ENCODE data around the gene CNTLN.
"Not testable (repeated sequence)": the region's sequence is repeated elsewhere in the genome, so short reads cannot be mapped to it uniquely, and the experiment has no call there.

Gene CNTLN

DNA sequence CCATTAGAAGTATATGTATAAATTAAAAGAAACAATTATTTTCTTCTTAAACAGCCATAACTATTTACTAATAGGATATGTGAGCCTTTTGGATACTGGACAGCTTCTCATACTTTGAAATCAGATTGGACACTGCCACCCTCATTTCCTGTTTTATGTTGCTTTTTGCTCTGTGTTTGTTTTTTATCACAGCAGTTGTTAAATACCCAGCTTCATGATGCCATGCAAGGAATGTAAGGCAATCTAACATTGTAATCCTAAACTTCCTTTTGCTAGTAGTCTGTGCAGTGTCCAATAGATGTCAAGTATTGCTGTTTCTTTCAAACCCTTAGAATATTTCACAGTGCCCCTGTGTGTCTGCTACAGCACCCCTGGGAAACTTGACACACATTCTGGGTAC lies 56.2 kb downstream of the CNTLN start:
- no peak for DNase-seq (ENCODE audit: low read depth)

- DNase-seq (ENCODE audit: low read depth), result no peak
Observed at GRCh38 chr9:17204611-17205152, 69.8 kb downstream of the CNTLN start.

- DNase-seq (ENCODE audit: low read depth), result no peak
Observed at GRCh38 chr9:17216011-17216410, 81.2 kb downstream of the CNTLN start.

DNA sequence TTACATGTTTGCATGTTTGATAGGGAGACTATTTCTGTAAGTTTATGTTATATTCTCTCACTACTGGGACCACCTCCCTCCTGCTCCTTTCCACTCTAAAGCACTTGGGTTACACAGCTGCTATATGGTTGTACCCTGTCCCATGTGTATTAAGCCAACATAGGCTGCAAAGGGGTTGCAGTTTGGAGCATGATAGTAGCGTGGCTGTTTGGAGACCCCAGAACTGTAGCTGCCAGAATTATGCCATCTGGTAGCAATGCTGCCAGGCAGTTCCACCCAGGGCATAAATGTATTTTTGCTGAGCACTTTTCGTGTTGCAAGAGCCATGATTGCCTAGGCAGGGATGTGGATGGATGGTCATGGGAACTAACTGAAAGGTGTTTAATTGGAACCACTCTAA lies 81.8 kb downstream of the CNTLN start:
- DNase-seq (ENCODE audit: low read depth), result no peak

- no peak for DNase-seq (ENCODE audit: low read depth)
Observed at GRCh38 chr9:17217272-17217671, 82.4 kb downstream of the CNTLN start.

DNA sequence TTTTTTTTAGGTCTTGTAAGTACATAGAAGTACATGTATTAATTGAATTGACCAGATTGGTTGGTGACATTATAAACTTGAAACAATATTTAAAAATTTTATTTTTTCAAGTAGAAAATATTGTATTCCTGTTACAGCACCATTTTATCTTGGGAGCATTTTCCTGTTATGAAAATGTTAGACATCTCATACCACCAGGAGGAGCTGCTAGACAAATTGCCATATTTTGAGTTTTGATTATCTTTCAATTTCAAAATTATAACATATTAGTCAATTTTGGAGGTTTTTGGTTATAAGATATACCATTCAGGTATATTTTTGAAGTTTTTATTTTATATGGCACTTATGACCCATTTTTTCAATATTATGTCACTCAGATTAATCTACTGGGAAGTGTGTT lies 84.4 kb downstream of the CNTLN start:
- DNase-seq (ENCODE audit: low read depth), result no peak

DNA sequence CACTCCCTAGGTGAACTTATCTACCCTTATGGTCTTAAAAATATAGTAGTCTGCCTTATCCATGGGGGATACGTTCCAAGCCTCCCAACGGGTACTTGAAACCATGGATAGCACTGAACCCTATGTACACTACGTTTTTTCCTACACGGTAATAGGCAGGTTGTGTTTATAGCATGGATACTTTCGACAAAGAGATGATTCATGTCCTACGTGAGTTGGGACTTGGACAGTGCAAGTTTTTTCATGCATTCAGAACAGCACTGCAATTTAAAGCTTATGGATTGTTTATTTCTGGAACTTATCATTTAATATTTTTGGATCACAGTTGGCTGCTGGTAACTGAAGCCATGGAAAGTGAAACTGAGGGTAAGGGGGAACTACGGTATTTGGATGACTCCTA lies 88.1 kb downstream of the CNTLN start:
- DNase-seq (ENCODE audit: low read depth), result no peak

- DNase-seq (ENCODE audit: low read depth), result no peak
Observed at GRCh38 chr9:17225407-17225806, 90.6 kb downstream of the CNTLN start.

GRCh38 chr9:17229945-17230560 lies 95.2 kb downstream of the CNTLN start:
- DNase-seq (ENCODE audit: low read depth), result no peak

GRCh38 chr9:17230646-17231045 lies 95.8 kb downstream of the CNTLN start:
- no peak for DNase-seq (ENCODE audit: low read depth)

DNA sequence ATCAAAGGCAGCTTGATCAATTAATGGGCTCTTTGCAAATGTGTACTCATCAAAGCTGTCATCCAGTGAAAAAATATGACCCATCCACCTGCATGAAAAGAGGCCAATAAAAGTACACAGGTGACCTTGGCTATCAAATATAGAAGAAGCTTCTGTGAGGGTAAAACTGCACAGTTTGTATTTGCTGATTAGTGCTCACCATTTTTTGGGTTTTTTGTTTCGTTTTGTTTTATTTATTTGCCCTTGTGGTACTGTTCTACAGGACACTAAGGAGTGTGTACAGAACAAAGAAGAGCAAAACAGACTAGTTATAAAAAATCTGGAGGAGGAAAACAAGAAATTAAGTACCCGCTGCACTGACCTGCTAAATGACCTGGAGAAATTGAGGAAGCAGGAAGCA lies 101.3 kb downstream of the CNTLN start:
- no peak for DNase-seq (ENCODE audit: low read depth)

GRCh38 chr9:17246770-17247169 lies 111.9 kb downstream of the CNTLN start:
- no peak for DNase-seq (ENCODE audit: low read depth)

- DNase-seq (ENCODE audit: low read depth), result no peak
Observed at GRCh38 chr9:17251100-17251499, 116.3 kb downstream of the CNTLN start.

DNA sequence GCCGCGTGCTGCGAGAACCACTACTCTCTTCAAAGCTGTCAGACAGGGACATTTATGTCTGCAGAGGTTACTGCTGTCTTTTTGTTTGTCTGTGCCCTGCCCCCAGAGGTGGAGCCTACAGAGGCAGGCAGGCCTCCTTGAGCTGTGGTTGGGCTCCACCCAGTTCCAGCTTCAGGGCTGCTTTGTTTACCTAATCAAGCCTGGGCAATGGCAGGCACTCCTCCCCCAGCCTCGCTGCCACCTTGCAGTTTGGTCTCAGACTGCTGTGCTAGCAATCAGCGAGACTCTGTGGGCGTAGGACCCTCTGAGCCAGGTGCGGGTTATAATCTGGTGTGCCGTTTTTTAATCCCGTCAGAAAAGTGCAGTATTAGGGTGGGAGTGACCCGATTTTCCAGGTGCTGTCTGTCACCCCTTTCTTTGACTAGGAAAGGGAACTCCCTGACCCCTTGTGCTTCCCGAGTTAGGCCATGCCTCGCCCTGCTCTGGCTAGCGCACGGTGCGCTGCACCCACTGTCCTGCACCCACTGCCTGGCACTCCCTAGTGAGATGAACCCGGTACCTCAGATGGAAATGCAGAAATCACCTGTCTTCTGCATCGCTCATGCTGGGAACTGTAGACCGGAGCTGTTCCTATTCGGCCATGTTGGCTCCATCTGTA lies 133.8 kb downstream of the CNTLN start:
- DNase-seq (ENCODE audit: low read depth), result not testable (repeated sequence)

GRCh38 chr9:17269799-17270198 lies 135.0 kb downstream of the CNTLN start:
- no peak for DNase-seq (ENCODE audit: low read depth)

- DNase-seq (ENCODE audit: low read depth), result no peak
Observed at GRCh38 chr9:17272536-17272935, 137.7 kb downstream of the CNTLN start.

DNA sequence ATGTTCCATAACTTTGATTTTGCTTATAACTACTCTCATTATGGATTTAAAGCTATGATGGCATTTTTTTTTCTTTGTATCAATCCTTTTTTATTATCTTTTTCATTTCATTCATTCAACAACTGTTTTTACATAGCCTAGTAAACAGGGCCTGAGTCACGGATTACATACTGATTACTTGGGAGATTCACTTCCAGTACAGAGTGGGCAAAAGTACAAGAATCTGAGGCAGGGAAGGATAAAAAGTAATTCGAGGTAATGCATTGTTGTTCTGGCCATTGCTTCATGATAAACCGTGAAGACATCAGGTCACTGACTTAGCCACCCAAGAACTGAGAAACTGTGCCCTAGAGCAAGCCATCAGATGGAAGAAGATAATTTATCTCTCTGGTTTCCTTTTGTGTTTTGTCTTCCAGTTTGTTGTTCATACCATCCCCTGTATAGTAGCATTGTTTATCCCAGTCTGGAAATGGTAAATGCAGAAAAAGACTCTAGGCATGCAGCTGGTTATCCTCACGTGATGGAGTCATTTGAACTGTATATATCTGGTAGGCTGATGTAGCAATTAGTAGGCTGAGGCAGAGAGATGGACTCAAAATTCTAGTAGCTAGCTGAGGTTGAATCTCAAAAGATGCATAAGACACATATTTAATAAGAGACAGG lies 145.6 kb downstream of the CNTLN start:
- DNase-seq (ENCODE audit: low read depth), result peak; percentile 1

GRCh38 chr9:17290673-17291072 lies 155.8 kb downstream of the CNTLN start:
- not testable (repeated sequence) for DNase-seq (ENCODE audit: low read depth)

DNA sequence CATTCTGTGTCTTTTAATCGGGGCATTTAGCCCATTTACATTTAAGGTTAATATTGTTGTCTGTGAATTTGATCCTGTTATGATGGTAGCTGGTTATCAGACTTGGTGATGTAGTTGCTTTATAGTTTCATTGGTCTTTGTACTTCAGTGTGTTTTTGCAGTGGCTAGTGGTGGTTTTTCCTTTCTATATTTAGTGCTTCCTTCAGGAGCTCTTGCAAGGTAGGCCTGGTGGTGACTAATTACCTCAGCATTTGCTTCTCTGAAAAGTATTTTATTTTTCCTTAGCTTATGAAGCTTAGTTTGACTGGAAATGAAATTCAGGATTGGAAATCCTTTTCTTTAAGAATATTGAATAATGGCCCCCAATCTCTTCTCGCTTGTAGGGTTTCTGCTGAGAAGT lies 156.9 kb downstream of the CNTLN start:
- no peak for DNase-seq (ENCODE audit: low read depth)

DNA sequence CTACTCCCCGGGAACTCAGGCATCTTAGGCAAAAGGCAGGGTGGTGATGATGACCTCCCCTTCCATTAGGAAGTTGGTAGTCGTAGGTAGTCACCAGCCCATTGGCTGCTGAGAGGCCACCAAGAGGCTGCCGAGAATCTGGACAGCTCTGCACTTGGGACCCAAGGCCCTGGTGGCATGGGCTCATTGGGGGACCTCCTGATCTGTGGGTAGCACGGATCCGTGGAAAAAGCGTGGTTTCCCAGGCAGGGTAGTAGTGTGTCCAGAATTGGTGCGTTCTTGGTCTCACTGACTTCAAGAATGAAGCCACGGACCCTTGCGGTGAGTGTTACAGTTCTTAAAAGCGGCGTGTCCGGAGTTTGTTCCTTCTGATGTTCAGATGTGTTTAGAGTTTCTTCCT lies 158.8 kb downstream of the CNTLN start:
- DNase-seq (ENCODE audit: low read depth), result no peak

GRCh38 chr9:17294822-17295624 lies 160.2 kb downstream of the CNTLN start:
- no peak for DNase-seq (ENCODE audit: low read depth)

GRCh38 chr9:17315341-17315740 lies 180.5 kb downstream of the CNTLN start:
- DNase-seq (ENCODE audit: low read depth), result no peak

All from GM04504 (cell line).